ENCODE data around the gene SLC23A3. TPM values are rescaled to one million over a fixed set of nuclear protein-coding genes. Genes with fewer than 3 reads are reported as not detected.
"Not testable (repeated sequence)": the region's sequence is repeated elsewhere in the genome, so short reads cannot be mapped to it uniquely, and the experiment has no call there.

Gene SLC23A3
- total and polyA plus RNA-seq, 2 donors, result 0.47 to 2.6 TPM

DNA sequence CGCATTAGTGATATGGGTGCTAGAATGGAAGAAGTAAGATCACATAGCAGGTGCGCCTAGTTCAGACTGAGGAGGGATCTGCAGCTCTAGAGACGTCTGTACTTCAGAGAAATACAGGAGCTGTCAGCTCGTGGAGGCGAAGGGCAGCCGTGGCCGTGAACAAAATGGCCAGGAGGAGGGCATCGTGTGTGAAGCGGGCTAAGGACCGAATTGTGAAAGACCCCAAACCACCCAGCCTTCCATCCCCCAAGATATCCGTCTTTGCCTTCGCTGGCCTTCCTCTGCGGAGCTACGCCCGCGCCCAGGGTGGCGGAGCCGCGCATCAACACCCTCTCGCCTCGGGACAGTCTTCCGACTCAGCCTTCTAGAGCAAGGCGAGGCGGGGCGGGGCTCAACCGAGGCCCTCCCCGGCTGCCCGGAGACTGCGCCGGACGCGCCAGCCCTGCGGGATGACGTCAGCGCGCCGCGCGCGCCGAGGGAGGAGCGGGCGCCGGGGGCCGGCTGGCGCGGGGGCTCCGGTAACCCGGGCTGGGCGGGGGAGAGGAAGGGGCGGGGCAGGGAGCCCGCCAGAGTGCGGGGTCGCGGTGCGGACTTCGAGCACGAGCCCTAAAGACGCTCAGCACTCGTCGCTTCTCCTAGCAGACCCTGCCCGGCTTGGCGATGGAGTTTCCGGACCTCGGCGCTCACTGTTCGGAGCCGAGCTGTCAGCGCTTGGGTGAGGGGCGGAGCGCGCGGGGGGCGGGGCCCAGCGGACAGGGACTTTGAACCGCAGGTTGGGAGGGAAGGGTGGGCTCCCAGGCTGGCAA lies 36.7 kb upstream of the SLC23A3 start, which contains the start of gene ZFAND2B:
Gene ZFAND2B, plus strand, starts transcription at position 455 of the 806 bp plus-strand sequence. Its CDS starts 206 bp downstream, at position 661.
- H3K27me3 ChIP-seq (ENCODE audit: control insufficient read depth in 2 of 2, insufficient read depth in 1 of 2, low read length in 1 of 2), result no peaks in the 10 kb centered on the region
- peaks cover 28 to 34% of the 10 kb centered on the region in 2 donors for H3K36me3 ChIP-seq (ENCODE audit: control insufficient read depth in 2 of 2, insufficient read depth in 2 of 2, low read length in 1 of 2)
- H3K4me1 ChIP-seq (ENCODE audit: control insufficient read depth in 2 of 2, insufficient read depth in 2 of 2, low read length in 2 of 2), result peaks cover 6 to 49% of the 10 kb centered on the region in 2 donors
- WGBS, result under 1% methylated on average over 76 of the region's 76 CpGs
- DNase-seq (ENCODE audit: low read depth in 6 of 9, low spot score in 9 of 9), result peak; percentile 81 to 97 (median 93)
- peak within 1 kb of the TSS; percentile 92 to 97 for H3K27ac ChIP-seq (ENCODE audit: low read depth in 1 of 2, low read length in 1 of 2)
- peaks cover 0 to 3% of the 10 kb centered on the region in 2 donors for H3K9me3 ChIP-seq (ENCODE audit: control insufficient read depth in 2 of 2, insufficient read depth in 1 of 2, low read length in 1 of 2)
- H3K4me3 ChIP-seq (ENCODE audit: low read length in 2 of 2), result peak within 1 kb of the TSS; percentile 72 to 76

- Histone ChIP-seq H3K9me3 (ENCODE audit: control insufficient read depth in 2 of 2, insufficient read depth in 1 of 2, low read length in 1 of 2) (peaks cover 0 to 3% of the 10 kb centered on the region in 2 donors), H3K4me1 (ENCODE audit: control insufficient read depth in 2 of 2, insufficient read depth in 2 of 2, low read length in 2 of 2) (peaks cover 6 to 44% of the 10 kb centered on the region in 2 donors), H3K27ac (ENCODE audit: low read depth in 1 of 2, low read length in 1 of 2) (peak overlapping the region; percentile 92 to 97), H3K36me3 (ENCODE audit: control insufficient read depth in 2 of 2, insufficient read depth in 2 of 2, low read length in 1 of 2) (peaks cover 28 to 31% of the 10 kb centered on the region in 2 donors), H3K27me3 (ENCODE audit: control insufficient read depth in 2 of 2, insufficient read depth in 1 of 2, low read length in 1 of 2) (no peaks in the 10 kb centered on the region), H3K4me3 (ENCODE audit: low read length in 2 of 2) (peak overlapping the region; percentile 72 to 76)
- DNase-seq (ENCODE audit: low read depth in 6 of 9, low spot score in 9 of 9), result no peak
- WGBS, result 26% methylated on average over 7 of the region's 7 CpGs
These were observed 36.1 kb upstream of the SLC23A3 start for GRCh38 chr2:219205981-219206327.

GRCh38 chr2:219205165-219205538 lies 35.3 kb upstream of the SLC23A3 start:
- Histone ChIP-seq H3K27ac (ENCODE audit: low read depth in 1 of 2, low read length in 1 of 2) (no peak overlapping the region), H3K4me1 (ENCODE audit: control insufficient read depth in 2 of 2, insufficient read depth in 2 of 2, low read length in 2 of 2) (peaks cover 6 to 36% of the 10 kb centered on the region in 2 donors), H3K4me3 (ENCODE audit: low read length in 2 of 2) (no peak overlapping the region), H3K9me3 (ENCODE audit: control insufficient read depth in 2 of 2, insufficient read depth in 1 of 2, low read length in 1 of 2) (peaks cover 0 to 3% of the 10 kb centered on the region in 2 donors), H3K36me3 (ENCODE audit: control insufficient read depth in 2 of 2, insufficient read depth in 2 of 2, low read length in 1 of 2) (peaks cover 22 to 27% of the 10 kb centered on the region in 2 donors), H3K27me3 (ENCODE audit: control insufficient read depth in 2 of 2, insufficient read depth in 1 of 2, low read length in 1 of 2) (no peaks in the 10 kb centered on the region)
- 96% methylated on average over 5 of the region's 5 CpGs for WGBS
- DNase-seq (ENCODE audit: low read depth in 6 of 9, low spot score in 9 of 9), result no peak

DNA sequence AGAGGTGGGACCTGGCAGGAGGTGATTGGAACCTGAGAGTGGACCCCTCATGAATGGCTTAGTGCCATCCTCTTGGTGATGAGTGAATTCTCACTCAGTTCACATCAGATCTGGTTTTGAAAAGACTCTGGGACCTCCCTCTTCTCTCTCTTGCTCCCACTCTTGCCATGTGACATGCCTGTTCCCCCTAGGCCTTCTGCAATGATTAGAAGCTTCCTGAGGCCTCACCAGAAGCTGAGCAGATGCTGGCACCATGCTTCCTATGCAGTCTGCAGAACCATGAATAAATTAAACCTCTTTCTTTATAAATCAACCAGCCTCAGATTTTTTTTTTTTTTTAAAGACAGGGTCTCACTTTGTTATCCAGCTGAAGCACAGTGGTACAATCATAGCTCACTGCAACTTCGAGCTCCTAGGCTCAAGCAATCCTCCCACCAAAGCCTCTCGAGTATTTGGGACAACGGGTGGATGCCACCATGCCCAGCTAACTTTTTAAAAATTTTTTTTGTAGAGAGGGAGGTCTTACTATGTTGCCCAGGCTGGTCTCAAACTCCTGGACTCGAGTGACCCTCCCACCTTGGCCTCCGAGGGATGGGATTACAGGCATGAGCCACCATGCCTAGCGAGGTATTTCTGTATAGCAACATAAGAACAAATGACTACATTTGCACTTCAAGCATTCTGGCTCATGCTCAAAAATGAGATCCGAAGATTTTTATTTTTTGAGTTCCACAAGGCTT lies 34.8 kb upstream of the SLC23A3 start:
- H3K4me1 ChIP-seq (ENCODE audit: control insufficient read depth in 2 of 2, insufficient read depth in 2 of 2, low read length in 2 of 2), result peaks cover 6 to 31% of the 10 kb centered on the region in 2 donors
- H3K9me3 ChIP-seq (ENCODE audit: control insufficient read depth in 2 of 2, insufficient read depth in 1 of 2, low read length in 1 of 2), result peaks cover 0 to 3% of the 10 kb centered on the region in 2 donors
- DNase-seq (ENCODE audit: low read depth in 6 of 9, low spot score in 9 of 9), result no peak
- no peaks in the 10 kb centered on the region for H3K27me3 ChIP-seq (ENCODE audit: control insufficient read depth in 2 of 2, insufficient read depth in 1 of 2, low read length in 1 of 2)
- peaks cover 17 to 21% of the 10 kb centered on the region in 2 donors for H3K36me3 ChIP-seq (ENCODE audit: control insufficient read depth in 2 of 2, insufficient read depth in 2 of 2, low read length in 1 of 2)
- H3K4me3 ChIP-seq (ENCODE audit: low read length in 2 of 2), result no peak overlapping the region
- 96% methylated on average over 7 of the region's 7 CpGs for WGBS
- no peak overlapping the region for H3K27ac ChIP-seq (ENCODE audit: low read depth in 1 of 2, low read length in 1 of 2)

DNA sequence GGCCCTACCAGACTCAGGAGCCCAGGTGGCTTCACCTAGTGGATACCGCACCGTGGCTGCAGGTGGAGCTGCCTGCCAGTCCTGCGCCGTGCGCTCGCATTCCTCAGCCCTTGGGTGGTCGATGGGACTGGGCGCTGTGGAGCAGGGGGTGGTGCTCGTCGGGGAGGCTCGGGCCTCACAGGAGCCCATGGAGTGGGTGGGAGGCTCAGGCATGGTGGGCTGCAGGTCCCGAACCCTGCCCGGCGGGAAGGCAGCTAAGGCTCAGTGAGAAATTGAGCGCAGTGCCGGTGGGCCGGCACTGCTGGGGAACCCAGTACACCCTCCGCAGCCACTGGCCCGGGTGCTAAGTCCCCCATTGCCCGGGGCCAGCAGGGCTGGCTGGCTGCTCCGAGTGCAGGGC lies 31.5 kb upstream of the SLC23A3 start:
- H3K27ac ChIP-seq (ENCODE audit: low read depth in 1 of 2, low read length in 1 of 2); H3K9me3 ChIP-seq (ENCODE audit: control insufficient read depth in 2 of 2, insufficient read depth in 1 of 2, low read length in 1 of 2); H3K4me1 ChIP-seq (ENCODE audit: control insufficient read depth in 2 of 2, insufficient read depth in 2 of 2, low read length in 2 of 2); H3K27me3 ChIP-seq (ENCODE audit: control insufficient read depth in 2 of 2, insufficient read depth in 1 of 2, low read length in 1 of 2); DNase-seq (ENCODE audit: low read depth in 6 of 9, low spot score in 9 of 9); H3K36me3 ChIP-seq (ENCODE audit: control insufficient read depth in 2 of 2, insufficient read depth in 2 of 2, low read length in 1 of 2); H3K4me3 ChIP-seq (ENCODE audit: low read length in 2 of 2): not testable (repeated sequence)
- WGBS, result 91% methylated on average over 20 of the region's 21 CpGs

DNA sequence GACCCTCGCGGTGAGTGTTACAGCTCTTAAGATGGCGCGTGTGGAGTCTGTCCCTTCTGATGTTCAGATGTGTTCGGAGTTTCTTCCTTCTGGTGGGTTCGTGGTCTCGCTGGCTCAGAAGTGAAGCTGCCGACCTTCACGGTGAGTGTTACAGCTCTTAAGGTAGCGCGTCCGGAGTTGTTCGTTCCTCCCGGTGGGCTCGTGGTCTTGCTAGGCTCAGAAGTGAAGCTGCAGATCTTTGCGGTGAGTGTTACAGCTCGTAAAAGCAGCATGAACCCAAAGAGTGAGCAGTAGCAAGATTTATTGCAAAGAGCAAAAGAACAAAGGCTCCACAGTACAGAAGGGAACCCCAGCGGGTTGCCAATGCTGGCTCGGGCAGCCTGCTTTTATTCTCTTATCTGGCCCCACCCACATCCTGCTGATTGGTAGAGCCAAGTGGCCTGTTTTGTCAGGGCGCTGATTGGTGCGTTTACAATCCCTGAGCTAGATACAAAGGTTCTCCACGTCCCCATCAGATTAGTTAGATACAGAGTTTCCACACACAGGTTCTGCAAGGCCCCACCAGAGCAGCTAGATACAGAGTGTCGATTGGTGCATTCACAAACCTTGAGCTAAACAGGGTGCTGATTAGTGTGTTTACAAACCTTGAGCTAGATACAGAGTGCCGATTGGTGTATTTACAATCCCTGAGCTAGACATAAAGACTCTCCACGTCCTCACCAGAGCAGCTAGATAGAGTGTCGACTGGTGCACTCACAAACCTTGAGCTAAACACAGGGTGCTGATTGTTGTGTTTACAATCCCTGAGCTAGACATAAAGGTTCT lies 30.9 kb upstream of the SLC23A3 start:
- not testable (repeated sequence) for H3K9me3 ChIP-seq (ENCODE audit: control insufficient read depth in 2 of 2, insufficient read depth in 1 of 2, low read length in 1 of 2); H3K36me3 ChIP-seq (ENCODE audit: control insufficient read depth in 2 of 2, insufficient read depth in 2 of 2, low read length in 1 of 2); H3K27me3 ChIP-seq (ENCODE audit: control insufficient read depth in 2 of 2, insufficient read depth in 1 of 2, low read length in 1 of 2); H3K4me3 ChIP-seq (ENCODE audit: low read length in 2 of 2); H3K4me1 ChIP-seq (ENCODE audit: control insufficient read depth in 2 of 2, insufficient read depth in 2 of 2, low read length in 2 of 2)
- peak in 2 of 9 donors; percentile 18 to 35 for DNase-seq (ENCODE audit: low read depth in 6 of 9, low spot score in 9 of 9)
- peak overlapping the region; percentile 20 to 26 for H3K27ac ChIP-seq (ENCODE audit: low read depth in 1 of 2, low read length in 1 of 2)
- 61% methylated on average over 25 of the region's 26 CpGs for WGBS

GRCh38 chr2:219199470-219200211 lies 29.8 kb upstream of the SLC23A3 start:
- Histone ChIP-seq H3K27me3 (ENCODE audit: control insufficient read depth in 2 of 2, insufficient read depth in 1 of 2, low read length in 1 of 2) (no peaks in the 10 kb centered on the region), H3K36me3 (ENCODE audit: control insufficient read depth in 2 of 2, insufficient read depth in 2 of 2, low read length in 1 of 2) (no peaks in the 10 kb centered on the region), H3K9me3 (ENCODE audit: control insufficient read depth in 2 of 2, insufficient read depth in 1 of 2, low read length in 1 of 2) (peaks cover 0 to 3% of the 10 kb centered on the region in 2 donors), H3K4me1 (ENCODE audit: control insufficient read depth in 2 of 2, insufficient read depth in 2 of 2, low read length in 2 of 2) (no peaks in the 10 kb centered on the region), H3K27ac (ENCODE audit: low read depth in 1 of 2, low read length in 1 of 2) (no peak overlapping the region), H3K4me3 (ENCODE audit: low read length in 2 of 2) (no peak overlapping the region)
- WGBS, result 97% methylated on average over 12 of the region's 12 CpGs
- no peak for DNase-seq (ENCODE audit: low read depth in 6 of 9, low spot score in 9 of 9)

DNA sequence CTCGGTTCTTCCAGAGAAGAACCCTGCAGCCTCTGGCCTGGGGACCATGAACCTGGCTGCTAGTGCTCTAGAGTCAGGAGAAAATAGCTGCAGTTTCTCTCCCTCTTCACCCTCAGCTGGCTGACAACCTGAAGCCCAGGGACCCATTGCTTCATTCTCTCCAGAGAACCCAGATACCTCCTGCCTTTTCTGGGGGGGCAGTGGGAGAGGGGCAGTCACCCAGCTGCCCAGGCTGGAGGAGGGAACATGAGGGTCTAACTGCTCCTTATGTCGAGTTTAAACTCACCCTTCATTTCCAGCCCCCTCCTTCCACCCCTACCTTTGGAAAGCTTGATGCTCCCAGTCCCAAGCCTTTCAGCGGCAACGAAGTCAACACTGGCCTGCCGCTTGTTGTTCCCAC lies 29.1 kb upstream of the SLC23A3 start:
- 92% methylated on average over 5 of the region's 5 CpGs for WGBS
- no peaks in the 10 kb centered on the region for H3K36me3 ChIP-seq (ENCODE audit: control insufficient read depth in 2 of 2, insufficient read depth in 2 of 2, low read length in 1 of 2)
- DNase-seq (ENCODE audit: low read depth in 6 of 9, low spot score in 9 of 9), result no peak
- no peaks in the 10 kb centered on the region for H3K4me1 ChIP-seq (ENCODE audit: control insufficient read depth in 2 of 2, insufficient read depth in 2 of 2, low read length in 2 of 2)
- H3K9me3 ChIP-seq (ENCODE audit: control insufficient read depth in 2 of 2, insufficient read depth in 1 of 2, low read length in 1 of 2), result no peaks in the 10 kb centered on the region
- no peak overlapping the region for H3K27ac ChIP-seq (ENCODE audit: low read depth in 1 of 2, low read length in 1 of 2)
- H3K27me3 ChIP-seq (ENCODE audit: control insufficient read depth in 2 of 2, insufficient read depth in 1 of 2, low read length in 1 of 2), result no peaks in the 10 kb centered on the region
- no peak overlapping the region for H3K4me3 ChIP-seq (ENCODE audit: low read length in 2 of 2)

Data from thymus (tissue), 11 donors.